K562 (cell line): ENCODE measurements around the gene MACROD2. TPM values are rescaled to one million over a fixed set of nuclear protein-coding genes. Genes with fewer than 3 reads are reported as not detected.

Experiments
- COPS2 ChIP-seq: fragments of 450-650 bp; conservative IDR thresholded peaks from 2 replicates; pipeline ENCODE4 v1.6.1; 2016; ENCODE audit warnings: mild to moderate bottlenecking, moderate library complexity
- FOXJ2 ChIP-seq: fragments of 200-800 bp; sonication (Bioruptor generic); IDR thresholded peaks from 2 replicates; pipeline ENCODE4 v1.6.1; 2016; ENCODE audit warnings: missing genetic modification characterization, missing compliant biosample characterization
- HNRNPL ChIP-seq: fragments of 200-400 bp; formaldehyde crosslinking; IDR thresholded peaks from 2 replicates; pipeline ENCODE4 v1.6.1; 2017; ENCODE audit warnings: low read depth, mild to moderate bottlenecking, low read length
- KDM4B ChIP-seq, 2 experiments: fragments of 450-650 bp in 1 of 2; sonication (generic) in 1 of 2; IDR thresholded peaks; 2 replicates each; pipeline ENCODE4 v1.6.1; 2016 to 2017; ENCODE audit warnings: borderline replicate concordance in 2 of 2, antibody characterized with exemption in 1 of 2, low read depth in 1 of 2, mild to moderate bottlenecking in 1 of 2
- NFXL1 ChIP-seq: fragments of 450-650 bp; formaldehyde crosslinking; IDR thresholded peaks from 2 replicates; pipeline ENCODE4 v1.4.0; 2021; ENCODE audit warnings: mild to moderate bottlenecking
- RBBP5 ChIP-seq: fragments of 200-600 bp; sonication (generic); IDR thresholded peaks from 2 replicates; pipeline ENCODE4 v1.6.1; 2012; ENCODE audit warnings: borderline replicate concordance, mild to moderate bottlenecking, low read length, control low read depth, inconsistent platforms; ENCODE audit not compliant: insufficient read depth, poor library complexity, severe bottlenecking
- ZNF133 ChIP-seq: fragments of 250-450 bp; sonication (Bioruptor Pico); IDR thresholded peaks from 2 replicates; pipeline ENCODE4 v1.4.0; 2020; ENCODE audit warnings: mild to moderate bottlenecking
- ZNF165 ChIP-seq: fragments of 250-450 bp; sonication (Bioruptor Pico); IDR thresholded peaks from 2 replicates; pipeline ENCODE4 v1.4.0; 2020; ENCODE audit warnings: borderline replicate concordance
- ZNF274 ChIP-seq: IDR thresholded peaks from 2 replicates; pipeline ENCODE4 v1.6.1; 2011; ENCODE audit warnings: low read depth, mild to moderate bottlenecking, low read length, moderate library complexity, borderline replicate concordance
- ZZZ3 ChIP-seq: fragments of 450-650 bp; IDR thresholded peaks from 2 replicates; pipeline ENCODE4 v1.6.1; 2016; ENCODE audit warnings: antibody characterized with exemption, mild to moderate bottlenecking, moderate library complexity
- polyA plus RNA-seq, 8 experiments: library from polyadenylated mRNA; depleted of rRNA in 4 of 8; stranded (reverse) in 5 of 8; unstranded in 3 of 8; fragments of >200 nt; fragmentation: Nextera tagmentation in 2 of 8; fragmentation: Illumina TruSeq in 1 of 8; extraction: Ambion mirVana in 2 of 8; extraction: Trizol in 1 of 8; gene quantifications; 2 replicates each; pipeline versions ENCODE4 v1.2.1 to v1.2.3, GENCODE V29; 2011 to 2014; ENCODE audit warnings: inconsistent platforms in 1 of 8, missing spikeins in 1 of 8
- total RNA-seq, 7 experiments: library from RNA; depleted of rRNA in 6 of 7; stranded (reverse); fragments of >200 nt in 6 of 7; fragmentation: Illumina TruSeq in 2 of 7; extraction: Trizol in 2 of 7; gene quantifications; 2 replicates each; pipeline versions ENCODE4 v1.2.1 to v1.2.3, GENCODE V29; 2011 to 2021; ENCODE audit warnings: low replicate concordance in 1 of 7
- TF ChIP-seq, protein P1 (sequence below), 2 experiments: fragments of 450-650 bp in 1 of 2; sonication (generic) in 1 of 2; formaldehyde crosslinking in 1 of 2; IDR thresholded peaks; 2 replicates each; pipeline versions ENCODE4 v1.7.1 to v1.9.0; 2016 to 2022; ENCODE audit warnings: inconsistent platforms in 1 of 2, mild to moderate bottlenecking in 1 of 2, missing genetic modification reagents in 1 of 2

Gene MACROD2
- total and polyA plus RNA-seq, 9 of the 15 experiments (the other 6 are each of a cell fraction or from before 2014, with no cell fraction given) = not detected

DNA sequence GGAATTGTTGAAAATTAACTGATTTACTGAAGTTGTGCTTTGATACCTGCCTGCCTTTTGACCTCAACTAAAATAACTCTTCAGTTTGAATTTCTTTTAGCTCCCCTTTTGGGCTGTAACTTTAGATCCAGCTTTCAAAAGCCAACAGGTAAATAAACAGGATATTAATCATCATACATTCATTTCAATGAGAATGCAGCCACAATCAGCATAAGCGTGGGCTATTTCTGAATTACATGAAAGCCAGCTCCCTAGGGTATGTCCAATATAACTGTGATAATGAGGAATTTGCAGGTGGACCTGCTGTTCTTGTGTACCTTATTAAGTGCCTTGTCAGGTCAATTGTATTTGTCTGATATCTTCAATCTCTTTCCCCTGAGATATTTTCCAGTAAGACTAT lies 1747.3 kb downstream of the MACROD2 start (continued):
- TF ChIP-seq, protein P1, sequence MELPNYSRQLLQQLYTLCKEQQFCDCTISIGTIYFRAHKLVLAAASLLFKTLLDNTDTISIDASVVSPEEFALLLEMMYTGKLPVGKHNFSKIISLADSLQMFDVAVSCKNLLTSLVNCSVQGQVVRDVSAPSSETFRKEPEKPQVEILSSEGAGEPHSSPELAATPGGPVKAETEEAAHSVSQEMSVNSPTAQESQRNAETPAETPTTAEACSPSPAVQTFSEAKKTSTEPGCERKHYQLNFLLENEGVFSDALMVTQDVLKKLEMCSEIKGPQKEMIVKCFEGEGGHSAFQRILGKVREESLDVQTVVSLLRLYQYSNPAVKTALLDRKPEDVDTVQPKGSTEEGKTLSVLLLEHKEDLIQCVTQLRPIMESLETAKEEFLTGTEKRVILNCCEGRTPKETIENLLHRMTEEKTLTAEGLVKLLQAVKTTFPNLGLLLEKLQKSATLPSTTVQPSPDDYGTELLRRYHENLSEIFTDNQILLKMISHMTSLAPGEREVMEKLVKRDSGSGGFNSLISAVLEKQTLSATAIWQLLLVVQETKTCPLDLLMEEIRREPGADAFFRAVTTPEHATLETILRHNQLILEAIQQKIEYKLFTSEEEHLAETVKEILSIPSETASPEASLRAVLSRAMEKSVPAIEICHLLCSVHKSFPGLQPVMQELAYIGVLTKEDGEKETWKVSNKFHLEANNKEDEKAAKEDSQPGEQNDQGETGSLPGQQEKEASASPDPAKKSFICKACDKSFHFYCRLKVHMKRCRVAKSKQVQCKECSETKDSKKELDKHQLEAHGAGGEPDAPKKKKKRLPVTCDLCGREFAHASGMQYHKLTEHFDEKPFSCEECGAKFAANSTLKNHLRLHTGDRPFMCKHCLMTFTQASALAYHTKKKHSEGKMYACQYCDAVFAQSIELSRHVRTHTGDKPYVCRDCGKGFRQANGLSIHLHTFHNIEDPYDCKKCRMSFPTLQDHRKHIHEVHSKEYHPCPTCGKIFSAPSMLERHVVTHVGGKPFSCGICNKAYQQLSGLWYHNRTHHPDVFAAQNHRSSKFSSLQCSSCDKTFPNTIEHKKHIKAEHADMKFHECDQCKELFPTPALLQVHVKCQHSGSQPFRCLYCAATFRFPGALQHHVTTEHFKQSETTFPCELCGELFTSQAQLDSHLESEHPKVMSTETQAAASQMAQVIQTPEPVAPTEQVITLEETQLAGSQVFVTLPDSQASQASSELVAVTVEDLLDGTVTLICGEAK (IDR thresholded peaks at IDR 0.05) = no peak
- TF ChIP-seq, protein P1 (CRISPR knock-in tag; IDR thresholded peaks at IDR 0.05) = no peak
- TF ChIP-seq FOXJ2 (tag) (no peak), ZNF165 (CRISPR knock-in tag) (no peak), COPS2 (no peak), RBBP5 (no peak), NFXL1 (CRISPR knock-in tag) (no peak), ZNF133 (CRISPR knock-in tag) (no peak), ZNF274 (no peak), KDM4B (IDR thresholded peaks at IDR 0.05; ENCODE audit: borderline replicate concordance in 2 of 2, low read depth in 1 of 2) (no peak), HNRNPL (no peak), ZZZ3 (no peak)
